Suppressor macrophage (primary cell): Measurements from ENCODE around the gene TSPAN12.

Experiments used
- DNase-seq, 4 experiments: peaks; one replicate each; pipeline ENCODE4 v3.0.0-alpha.2; 2020 to 2022

TSPAN12 gene

DNA sequence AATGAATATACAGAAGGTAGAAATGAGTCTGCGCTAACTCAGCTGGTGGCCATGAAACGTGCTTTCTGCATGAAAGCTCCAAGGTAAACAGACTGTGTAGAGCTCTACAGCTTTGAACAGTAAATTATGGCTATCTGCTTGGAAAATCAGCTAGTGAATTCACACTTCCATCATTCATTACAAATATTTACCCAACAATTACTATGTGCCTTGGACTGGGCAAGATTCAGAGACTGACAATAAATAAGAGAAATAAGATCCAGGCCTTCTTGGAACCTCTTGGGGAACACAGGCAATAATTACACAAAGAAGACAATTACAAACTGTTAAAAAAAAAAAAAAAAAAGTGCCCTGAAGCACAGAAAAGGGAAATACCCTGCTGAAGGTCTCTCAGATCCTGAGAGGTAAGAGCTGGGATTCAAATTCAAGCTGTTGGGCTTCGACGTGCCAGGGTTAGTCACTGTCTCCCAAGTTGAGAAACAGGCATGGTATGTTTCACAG is 15.8 kb downstream of the TSPAN12 start:
- no peak for DNase-seq

DNA sequence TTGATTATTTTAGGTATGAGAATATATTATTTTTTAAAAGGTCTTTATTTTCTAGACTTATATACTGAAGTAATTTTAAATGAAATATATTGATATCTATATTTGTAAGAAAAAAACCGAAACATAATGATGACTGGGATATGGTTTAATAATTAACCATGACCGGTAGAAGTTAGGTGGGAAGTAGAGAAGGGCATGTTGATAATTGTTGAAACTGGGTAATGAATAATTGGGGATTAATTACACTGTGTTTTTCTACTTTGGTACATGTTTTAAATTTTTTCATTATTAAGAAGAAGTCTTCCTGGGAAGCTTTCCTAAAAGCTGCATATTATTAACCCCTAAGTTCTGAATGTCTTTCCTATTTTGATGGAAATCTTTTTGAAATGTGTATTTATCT is 16.3 kb downstream of the TSPAN12 start:
- no peak for DNase-seq

DNA sequence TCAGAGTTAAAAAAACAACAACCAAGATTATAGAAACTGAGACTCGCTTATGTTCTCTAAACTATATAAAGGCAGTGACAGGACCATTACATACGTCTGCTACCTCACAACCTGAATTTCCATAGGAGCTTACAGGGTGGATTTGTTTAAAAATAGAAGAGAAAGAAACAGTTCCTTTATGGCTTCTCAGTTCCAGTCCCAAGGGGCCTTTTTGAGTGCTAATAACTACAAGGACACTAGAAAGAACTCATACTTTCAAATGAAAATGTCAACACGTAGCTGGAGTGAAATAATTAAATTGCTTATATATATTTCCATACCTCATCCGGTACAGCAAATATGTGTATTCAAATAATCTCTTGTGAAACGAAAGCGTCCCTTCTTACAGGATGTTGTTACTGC is 19.7 kb downstream of the TSPAN12 start:
- DNase-seq, result no peak

DNA sequence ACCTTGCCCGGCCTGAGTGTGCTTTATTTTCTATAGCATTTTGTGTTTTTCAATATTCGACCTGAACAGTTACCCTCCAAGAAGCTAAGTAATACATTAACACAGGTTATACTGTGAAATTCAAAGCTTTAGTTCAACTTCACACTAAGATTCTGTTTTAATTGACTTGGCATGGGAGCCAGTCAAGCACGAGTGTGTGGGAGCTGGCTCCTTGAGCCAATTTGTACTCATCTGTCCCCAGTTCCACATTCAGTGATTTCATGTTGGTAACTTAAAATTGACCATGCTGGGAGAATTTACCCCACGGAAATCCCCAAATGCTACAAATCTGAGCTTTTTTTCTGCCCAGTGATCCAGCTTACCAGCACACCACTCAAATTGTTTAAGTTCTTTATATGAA is 20.3 kb downstream of the TSPAN12 start:
- no peak for DNase-seq

DNA sequence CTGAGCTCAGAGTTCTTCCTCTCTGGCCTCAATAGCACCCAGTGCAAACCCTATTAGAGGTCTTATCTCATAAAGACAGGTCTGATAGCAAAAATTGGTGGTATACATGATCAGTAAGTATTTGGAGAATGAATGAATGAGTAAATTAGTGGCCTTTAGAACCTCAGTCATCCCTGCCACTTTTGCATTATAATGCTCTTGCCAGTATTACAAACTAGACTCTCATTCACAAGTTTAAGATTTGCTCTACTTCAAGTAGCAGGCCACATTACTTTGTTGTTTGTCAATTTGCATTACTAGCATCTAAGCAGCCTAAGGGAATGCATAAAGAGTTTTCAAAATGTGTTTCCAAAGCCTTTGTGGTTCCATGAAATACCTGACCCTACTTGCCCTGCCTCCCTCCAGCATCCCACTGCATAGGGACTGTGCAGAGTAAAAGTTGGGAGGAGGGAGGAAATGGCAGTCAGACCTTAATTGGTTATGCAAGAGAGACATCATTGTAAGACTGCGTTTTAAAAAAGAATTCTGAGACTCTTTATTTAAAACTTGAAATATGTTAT is 21.3 kb downstream of the TSPAN12 start:
- DNase-seq, result no peak

DNA sequence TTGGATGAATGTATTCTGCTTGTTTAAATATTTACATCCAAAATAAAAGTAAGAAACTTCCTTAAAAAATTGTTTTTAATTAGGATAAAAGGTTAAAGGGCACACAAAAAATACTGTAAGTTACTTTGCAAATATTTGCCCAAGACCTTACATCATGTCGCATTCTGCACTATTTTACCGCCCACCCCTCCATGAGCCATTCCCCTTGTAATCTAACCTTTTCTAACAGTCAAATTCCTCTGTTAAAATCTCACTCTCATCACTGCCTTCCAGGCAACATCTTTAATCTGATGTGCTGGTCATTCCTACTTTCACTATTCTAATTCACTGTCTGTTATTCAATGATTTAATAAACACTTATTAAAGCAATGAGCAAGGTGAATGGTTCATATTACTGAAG is 23.2 kb downstream of the TSPAN12 start:
- no peak for DNase-seq

DNA sequence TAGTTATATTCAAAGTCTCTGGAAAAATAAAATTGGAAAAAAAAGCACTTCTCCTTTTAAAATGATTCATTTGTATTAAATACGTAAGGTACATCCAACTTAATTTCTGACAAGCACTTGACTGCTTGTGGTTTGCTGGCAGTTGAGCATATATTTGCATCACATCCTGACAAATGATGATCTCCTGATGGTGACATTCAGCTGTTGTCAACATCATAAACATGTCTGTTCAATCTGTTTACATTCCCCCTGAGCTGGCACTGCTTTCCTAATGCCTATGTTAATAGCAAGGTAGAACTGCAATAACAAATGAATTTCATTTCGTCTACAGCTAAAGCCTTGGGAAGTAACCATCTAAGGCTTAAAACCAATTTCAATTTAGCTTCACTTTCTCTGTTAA is 24.4 kb downstream of the TSPAN12 start:
- DNase-seq, result peak in 1 of 4 experiments; percentile 17

DNA sequence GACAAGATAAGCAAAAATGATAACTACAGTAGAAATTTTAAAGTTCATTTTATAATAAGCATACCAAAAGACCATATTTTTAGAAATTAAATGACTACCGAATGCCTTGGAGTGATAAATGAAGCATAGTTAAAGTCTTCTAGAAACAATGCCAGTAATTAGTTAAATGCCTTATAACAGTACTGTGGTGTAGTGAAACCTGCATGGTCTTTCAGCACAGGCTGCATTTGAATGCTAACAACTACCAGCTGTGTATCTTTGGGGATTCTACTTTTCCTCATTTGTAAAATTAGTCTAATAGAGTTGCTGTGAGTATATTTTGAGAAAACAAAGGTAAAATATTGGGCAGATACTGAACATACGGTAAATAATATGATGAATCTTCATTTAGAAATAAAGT is 25.1 kb downstream of the TSPAN12 start:
- DNase-seq, result no peak

DNA sequence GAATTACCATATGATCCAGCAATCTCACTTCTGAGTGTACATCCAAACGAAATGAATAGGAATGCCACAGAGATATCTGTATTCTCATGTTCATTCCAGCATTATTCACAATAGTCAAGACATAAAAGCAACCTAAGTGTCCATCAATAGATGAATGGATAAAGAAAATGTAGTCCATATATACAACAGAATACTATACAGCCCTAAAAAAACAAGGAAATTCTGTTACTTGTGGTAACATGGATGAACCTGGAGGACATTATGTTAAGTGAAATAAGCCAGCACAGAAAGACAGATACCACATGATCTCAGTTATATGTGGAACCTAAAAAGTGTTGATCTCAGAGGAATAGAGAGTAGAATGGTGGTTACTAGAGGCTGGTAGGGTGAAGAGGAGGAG is 26.7 kb downstream of the TSPAN12 start:
- DNase-seq, result no peak

DNA sequence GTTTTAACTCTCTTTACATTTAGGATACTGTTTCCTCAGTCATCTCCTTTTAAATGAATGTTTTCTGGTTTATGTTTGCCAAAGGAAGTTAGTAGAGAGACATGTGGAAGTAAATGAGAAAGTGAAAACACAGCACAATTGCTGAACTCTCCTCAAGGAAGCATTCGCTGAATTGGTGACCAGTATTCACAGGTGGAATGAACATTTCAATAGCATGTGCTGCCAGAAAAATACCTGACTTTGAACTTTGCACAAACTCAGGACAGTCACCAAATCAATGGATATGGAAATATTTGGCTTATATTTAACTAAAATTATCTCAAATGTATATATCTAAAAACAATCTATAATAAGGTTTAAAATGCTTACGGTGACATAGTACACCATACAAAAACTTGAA is 28.5 kb downstream of the TSPAN12 start:
- no peak for DNase-seq

DNA sequence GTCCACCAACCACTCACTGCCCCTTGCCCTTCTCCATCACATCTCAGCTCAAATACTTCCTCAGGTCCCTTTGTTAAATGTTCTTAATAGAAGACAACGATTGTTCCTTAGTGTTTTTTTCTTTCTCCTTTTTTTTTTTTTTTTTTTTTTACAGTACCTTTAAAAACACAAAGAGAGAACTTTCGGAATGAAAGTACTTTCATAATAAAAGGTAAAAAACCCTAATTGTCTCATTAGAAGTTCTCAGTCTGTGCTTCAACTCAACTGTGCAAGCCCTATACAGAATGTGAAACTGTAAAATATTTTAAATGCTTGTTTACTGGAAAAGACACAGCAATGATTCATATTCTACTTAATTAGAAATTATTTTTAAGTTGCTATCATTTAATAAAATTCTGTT is 29.4 kb downstream of the TSPAN12 start:
- DNase-seq, result no peak

DNA sequence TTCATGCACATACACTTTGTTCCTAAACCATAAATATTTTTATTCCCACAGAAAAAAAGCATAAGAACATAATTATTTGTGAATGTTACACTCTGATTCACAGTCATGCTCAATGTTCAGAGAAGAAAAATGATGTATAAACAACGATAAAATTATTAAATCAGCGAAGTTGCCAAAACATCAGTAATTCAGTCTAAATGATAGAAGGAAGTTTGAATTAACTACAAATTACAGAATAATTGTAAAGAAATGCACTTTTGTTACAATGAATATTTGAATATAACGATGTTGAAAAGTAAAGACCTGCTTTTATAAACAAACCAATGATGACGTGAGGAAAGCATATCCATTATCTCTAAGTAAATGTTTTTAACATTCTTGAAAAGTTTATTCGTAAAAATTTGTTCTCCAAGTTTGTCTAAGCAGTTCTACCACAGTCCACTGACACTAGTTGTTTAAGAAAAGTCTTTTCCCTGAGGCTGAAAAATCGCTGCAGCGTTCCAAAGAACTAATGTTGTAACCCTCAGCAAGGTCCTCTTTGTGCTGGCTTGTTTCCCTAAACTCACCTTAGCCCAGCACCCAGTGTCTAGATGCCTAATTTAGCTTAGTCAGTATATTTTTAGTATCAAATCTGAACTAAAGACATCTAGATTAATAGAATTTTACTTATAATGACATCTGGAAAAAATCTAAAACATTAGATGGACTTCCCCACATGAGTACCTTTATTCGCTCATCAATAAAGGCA is 30.4 kb downstream of the TSPAN12 start:
- no peak for DNase-seq

DNA sequence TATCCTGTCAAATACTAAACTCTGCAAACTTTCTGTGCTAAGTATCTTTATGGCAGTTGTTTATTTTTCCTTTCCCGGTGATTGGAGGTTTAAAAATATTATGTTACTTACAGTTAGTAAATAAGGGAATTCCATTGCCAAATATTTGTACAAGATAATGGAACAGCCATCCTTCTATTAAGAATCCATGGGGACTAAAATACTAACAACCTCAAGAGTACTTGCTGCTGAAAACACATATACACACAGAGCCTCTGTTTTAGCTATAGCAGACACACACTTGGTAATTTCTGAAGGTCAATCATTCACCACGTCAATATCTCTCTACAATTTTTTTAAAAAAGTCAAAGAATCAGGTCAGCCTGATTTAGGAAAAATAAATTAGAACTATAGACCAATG is 32.4 kb downstream of the TSPAN12 start:
- no peak for DNase-seq

DNA sequence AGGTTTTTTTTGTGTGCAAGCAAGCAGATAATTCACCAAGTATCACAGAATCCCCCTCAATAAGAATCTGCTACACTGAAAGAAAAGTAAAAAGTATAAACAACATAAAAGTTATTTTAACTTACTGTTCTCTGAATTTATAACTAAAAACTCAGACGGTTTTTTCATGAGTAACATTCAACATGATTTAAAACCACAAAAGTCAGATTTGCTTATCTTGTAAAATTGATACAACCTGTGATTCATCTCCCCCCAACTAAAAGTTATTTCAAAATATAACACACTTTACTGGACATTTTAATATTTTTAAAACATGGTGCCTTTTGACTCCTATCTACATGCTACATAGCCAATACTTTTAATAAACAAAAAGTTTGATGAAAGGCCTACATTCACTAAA is 32.8 kb downstream of the TSPAN12 start:
- no peak for DNase-seq

DNA sequence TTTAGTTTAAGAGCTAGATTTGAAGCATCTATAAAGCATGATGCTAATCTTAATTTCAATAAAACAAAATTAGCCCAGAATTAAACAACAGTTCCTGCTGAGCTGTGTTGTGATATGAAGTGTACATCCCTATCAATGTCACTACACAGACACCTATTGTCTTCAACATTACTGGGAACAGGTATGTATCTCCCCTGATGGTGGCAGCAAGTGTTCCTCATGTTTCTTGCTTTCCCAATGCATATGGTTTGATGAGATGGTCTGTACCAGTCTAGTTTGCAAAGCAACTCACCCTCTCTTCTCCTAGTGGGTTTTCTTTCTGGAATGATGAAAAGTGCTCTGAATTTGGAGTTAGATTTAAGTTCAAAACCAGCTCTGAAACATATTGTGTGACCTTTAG is 38.1 kb downstream of the TSPAN12 start:
- no peak for DNase-seq

DNA sequence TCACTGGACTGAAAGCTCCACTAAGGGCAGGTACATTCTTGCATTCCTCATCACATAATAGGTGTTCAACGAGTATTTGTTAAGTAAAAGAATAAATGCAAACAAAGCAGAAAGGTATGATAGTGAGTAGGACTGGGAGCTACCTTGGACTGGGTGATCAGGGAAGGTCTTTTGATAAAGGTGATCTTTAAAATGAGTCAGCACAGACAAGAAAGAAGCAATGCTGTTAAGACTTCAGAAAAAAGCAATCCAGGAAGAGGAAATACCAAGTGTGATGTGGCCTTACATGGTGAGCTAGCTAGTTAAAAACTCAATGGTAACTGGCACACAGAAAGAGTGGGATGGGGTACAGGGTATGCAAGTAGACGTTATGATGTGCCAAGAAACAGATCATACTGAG is 40.1 kb downstream of the TSPAN12 start:
- no peak for DNase-seq

DNA sequence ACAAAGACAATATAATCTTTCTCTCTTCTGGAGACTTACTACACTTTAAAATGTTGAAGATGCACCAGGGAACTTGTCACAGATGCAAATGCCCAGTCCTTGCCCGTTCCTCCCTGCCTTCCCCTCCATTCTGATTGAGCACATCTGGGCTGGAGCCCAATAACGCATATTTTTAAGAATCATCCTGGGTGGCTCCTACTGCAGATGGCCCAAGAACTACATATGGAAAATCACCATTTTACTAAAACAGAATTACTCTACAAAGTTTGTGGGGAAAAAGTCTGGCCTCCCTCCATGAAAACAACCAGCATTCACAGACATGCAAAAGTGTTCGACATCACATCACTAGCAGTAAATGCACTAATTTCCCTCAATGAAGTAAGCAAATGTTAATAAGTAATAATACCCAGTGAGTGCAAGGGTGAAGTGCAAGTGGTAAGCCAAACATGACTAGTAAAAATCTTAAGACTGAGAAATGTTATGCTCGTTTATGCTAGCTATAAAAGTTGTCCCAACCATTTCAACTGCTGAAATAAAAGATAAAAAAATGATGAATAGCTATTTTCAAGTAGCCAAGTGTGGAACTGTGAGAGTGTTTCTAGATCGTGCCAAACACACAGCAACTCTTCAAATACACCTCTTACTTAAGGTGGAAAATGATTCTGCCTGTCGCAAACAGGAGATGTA is 43.5 kb downstream of the TSPAN12 start:
- no peak for DNase-seq

DNA sequence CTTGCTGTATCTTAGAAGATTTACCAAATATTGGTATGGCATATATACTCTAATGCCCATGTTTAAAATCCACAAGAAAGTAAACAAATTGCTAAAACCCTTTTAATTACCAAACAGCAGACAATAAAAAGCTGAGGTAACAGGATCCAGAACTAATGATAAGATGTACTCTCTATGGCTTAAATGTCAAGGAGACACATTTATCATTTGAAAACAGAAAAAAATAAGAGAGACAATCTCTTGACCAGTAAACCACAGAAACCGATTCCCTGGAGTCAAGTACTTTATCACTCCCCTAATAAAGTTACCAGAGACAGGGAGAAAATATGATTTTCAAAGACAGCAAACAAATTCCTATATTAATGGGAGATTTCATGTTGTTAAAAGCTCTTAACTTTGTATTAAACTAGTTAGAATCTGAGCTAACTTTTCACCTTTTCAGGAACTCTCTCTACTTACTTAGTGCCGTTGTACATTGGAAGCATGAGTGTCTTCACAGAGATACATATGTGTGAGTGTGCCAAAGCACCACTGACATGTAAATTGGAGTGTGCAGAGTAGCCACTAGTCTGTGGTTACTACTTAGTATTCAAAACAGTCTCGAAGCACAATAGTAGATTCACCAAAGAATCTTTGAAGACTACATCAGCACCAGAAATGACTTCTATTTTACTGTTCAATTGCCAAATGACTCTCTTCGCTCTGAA is 44.2 kb downstream of the TSPAN12 start:
- no peak for DNase-seq

DNA sequence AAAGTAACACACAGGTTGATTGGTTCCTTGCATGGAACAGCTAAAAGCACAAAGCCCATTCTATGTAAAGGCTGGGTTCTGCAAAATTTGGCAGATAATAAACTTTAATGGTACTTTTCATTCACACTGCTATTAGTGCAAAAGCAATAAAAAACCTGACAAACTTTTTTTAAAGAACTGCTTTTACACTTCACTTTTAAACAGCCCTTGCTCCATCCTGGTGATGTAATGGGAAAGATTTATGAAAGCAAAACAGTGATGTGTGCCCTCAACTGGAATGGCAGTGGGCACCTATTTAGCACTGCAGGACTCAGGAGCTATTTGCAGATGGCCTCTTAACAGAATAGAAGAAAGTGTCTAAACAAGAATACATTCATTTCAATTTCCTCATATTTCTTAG is 44.9 kb downstream of the TSPAN12 start:
- DNase-seq, result no peak

DNA sequence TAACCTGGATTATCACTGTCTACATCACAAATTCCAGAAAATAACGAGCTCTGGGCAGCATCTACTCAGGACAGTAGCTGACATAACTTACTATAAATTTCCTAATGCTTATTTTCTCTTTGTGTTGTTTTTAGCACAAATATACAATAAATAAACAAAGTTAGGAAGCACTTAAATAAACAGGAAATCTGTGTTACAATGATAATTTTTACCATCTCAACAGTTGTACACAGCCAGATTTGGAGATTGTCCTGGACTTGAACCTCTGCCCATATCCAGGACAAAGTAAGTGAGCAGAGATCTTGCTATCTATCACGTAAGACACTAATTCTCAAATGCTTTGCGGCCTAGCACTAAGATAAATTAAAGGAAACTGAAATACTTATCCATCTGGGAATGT is 48.7 kb downstream of the TSPAN12 start:
- no peak for DNase-seq

DNA sequence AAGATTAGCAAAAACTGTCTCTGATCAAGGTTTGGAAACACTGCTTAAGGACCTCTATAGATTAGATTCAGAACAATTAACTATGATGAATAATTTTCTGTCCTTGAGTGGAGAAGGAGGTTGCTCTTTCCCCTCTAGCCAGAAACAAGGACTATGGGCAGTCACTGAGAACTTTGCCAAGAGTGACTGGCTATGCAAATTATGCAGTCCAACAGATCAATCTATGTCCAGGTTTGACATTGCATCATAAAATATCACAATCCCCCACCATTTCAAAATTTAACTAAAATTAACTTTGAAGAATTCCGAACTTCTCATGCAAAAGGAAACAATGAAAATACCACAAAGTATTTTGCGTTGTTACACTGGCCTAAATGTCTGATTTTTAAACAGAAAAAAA is 50.6 kb downstream of the TSPAN12 start:
- no peak for DNase-seq

DNA sequence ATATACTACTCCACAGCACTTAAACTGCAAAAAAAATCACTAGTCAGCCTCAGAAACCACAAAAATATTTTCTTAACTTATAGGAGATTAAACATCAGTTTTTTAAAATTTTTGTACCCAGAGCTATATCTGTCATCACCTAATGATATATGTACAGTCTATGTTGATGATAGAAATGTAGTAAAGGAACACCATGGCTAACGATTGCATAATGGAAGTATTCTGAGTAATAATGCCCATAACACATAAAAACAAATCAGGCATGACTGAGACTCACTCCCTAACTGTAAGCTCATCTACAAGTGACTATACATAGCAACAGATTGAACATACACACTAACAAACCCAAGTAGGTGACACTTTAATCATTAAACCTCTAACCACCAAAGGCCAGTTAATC is 51.3 kb downstream of the TSPAN12 start:
- DNase-seq, result no peak

DNA sequence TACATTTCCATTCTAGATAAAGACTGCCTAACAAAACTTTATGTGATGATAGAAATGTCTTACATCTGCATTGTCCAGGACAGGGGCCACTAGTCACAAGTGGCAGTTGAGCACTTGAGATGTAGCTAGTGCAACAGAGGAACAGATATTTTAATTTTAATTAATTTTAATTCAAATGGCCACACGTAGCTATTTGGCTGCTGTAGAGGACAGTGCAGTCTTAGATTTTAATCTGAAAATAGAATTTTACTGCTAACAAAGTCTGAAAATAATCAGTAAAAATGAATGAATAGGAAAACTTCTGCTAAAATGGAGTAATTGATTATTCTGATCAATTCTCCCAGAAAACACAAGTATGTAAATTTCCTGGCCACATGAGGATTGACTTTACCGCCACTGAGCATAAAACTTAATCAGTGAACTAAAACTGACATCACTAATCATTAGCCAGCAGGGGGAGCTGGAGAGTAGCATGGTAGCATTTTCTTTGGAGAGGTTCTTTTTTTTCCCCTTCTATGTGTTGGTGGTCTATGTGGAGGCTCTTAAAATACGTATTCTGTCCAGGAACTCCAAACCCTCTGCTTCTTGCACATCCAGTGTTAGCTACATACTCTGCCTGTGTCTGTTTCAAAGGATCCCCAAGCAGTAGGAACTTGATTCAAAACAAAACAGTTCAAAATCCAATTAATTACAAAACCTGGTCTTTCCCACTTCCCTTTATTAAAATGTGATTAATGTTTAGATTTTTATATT is 52.1 kb downstream of the TSPAN12 start:
- peak; percentile 68 to 82 (median 74) for DNase-seq
